Measurements from ENCODE around the gene RNF207.

RNF207 gene

GRCh38 chr1:6269720-6270400 lies 63.9 kb downstream of the RNF207 start:
- DNase-seq (ENCODE audit: low read depth, low spot score): no peak

GRCh38 chr1:6270401-6270800 lies 64.5 kb downstream of the RNF207 start:
- no peak for DNase-seq (ENCODE audit: low read depth, low spot score)
